ENCODE measurements around the gene GLS2. TPM values are rescaled to one million over a fixed set of nuclear protein-coding genes. Genes with fewer than 3 reads are reported as not detected.

GLS2 gene
- total RNA-seq, 1 donor from 2014 or later, result 2.3 TPM

DNA sequence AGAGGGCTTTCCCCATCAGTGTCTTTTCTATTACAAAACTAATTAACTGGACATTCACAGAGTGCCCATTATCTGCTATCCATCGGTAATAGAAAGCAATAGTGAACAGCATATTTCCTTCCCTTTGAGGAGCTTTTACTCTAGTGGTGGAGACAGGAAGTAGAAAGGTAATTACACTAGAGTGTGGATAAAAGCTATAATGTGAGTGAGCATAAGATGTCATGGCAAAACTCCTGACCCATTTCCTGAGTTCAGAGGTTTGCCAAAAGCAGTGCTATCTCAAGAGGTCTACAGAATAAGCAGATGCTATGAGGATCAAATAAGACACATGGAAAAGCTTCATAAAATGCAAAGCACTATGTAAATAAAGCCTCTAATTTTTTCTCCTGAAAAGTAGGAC lies 62.8 kb downstream of the GLS2 start:
- Mint-ChIP-seq H3K36me3 (peaks cover 37% of the 10 kb centered on the region), H3K4me1 (no peaks in the 10 kb centered on the region)
- H2AFZ ChIP-seq (replicated peaks), result no peak overlapping the region

More for the DNA sequence above, 62.8 kb downstream of the GLS2 start:
- Histone ChIP-seq H3K27me3 (no peaks in the 10 kb centered on the region), H3K4me2 (no peak overlapping the region), H3F3A (ENCODE audit: low read depth) (no peaks in the 10 kb centered on the region), H3K9ac (no peak overlapping the region), H3K4me3 (no peak overlapping the region), H3K27ac (no peak overlapping the region), H3K9me3 (ENCODE audit: low read depth) (no peaks in the 10 kb centered on the region), H3K4me1 (no peaks in the 10 kb centered on the region), H3K36me3 (peaks cover 4% of the 10 kb centered on the region), H3K79me2 (ENCODE audit: low read depth) (no peaks in the 10 kb centered on the region), H4K20me1 (ENCODE audit: low read depth) (no peaks in the 10 kb centered on the region)
- no peak overlapping the region for H3K4me3 Mint-ChIP-seq
- H3K27ac Mint-ChIP-seq, result no peak overlapping the region
- no peaks in the 10 kb centered on the region for H3K27me3 Mint-ChIP-seq (ENCODE audit: insufficient read depth, low read depth)
- TF ChIP-seq, protein P1, sequence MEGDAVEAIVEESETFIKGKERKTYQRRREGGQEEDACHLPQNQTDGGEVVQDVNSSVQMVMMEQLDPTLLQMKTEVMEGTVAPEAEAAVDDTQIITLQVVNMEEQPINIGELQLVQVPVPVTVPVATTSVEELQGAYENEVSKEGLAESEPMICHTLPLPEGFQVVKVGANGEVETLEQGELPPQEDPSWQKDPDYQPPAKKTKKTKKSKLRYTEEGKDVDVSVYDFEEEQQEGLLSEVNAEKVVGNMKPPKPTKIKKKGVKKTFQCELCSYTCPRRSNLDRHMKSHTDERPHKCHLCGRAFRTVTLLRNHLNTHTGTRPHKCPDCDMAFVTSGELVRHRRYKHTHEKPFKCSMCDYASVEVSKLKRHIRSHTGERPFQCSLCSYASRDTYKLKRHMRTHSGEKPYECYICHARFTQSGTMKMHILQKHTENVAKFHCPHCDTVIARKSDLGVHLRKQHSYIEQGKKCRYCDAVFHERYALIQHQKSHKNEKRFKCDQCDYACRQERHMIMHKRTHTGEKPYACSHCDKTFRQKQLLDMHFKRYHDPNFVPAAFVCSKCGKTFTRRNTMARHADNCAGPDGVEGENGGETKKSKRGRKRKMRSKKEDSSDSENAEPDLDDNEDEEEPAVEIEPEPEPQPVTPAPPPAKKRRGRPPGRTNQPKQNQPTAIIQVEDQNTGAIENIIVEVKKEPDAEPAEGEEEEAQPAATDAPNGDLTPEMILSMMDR (IDR thresholded peaks at IDR 0.05), result no peak
- TF ChIP-seq EZH2 (IDR thresholded peaks at IDR 0.05) (no peak), EZH2phosphoT487 (IDR thresholded peaks at IDR 0.05) (no peak)
- H3K9me3 Mint-ChIP-seq, result no peaks in the 10 kb centered on the region
- no peak for DNase-seq (ENCODE audit: low spot score)

Other genes starting within 250 kb of the GLS2 start
- 9.1 and 18.1 TPM in 2 replicates for gene ANKRD52, start 229.8 kb downstream of the GLS2 start, total RNA-seq (ENCODE audit: low replicate concordance)
- gene COQ10A, start 221.2 kb downstream of the GLS2 start, total RNA-seq (ENCODE audit: low replicate concordance), result 32.1 and 41.8 TPM in 2 replicates
- gene CS, start 187.8 kb downstream of the GLS2 start, total RNA-seq (ENCODE audit: low replicate concordance), result 91.1 and 133 TPM in 2 replicates
- gene CNPY2, start 172.2 kb downstream of the GLS2 start, total RNA-seq (ENCODE audit: low replicate concordance), result 107 and 128 TPM in 2 replicates
- gene PAN2, start 154.2 kb downstream of the GLS2 start, total RNA-seq (ENCODE audit: low replicate concordance), result 61.9 and 116 TPM in 2 replicates
- 0.31 and 1.5 TPM in 2 replicates for gene IL23A, start 149.3 kb downstream of the GLS2 start, total RNA-seq (ENCODE audit: low replicate concordance)
- 86.4 and 105 TPM in 2 replicates for gene STAT2, start 128.1 kb downstream of the GLS2 start, total RNA-seq (ENCODE audit: low replicate concordance)
- gene APOF, start 125.3 kb downstream of the GLS2 start, total RNA-seq (ENCODE audit: low replicate concordance), result not detected in 2 replicates
- gene TIMELESS, start 38.7 kb downstream of the GLS2 start, total RNA-seq (ENCODE audit: low replicate concordance), result 56.3 and 79.1 TPM in 2 replicates
- 0.03 TPM in 1 of 2 replicates, not detected in the other for gene MIP, start 33.5 kb downstream of the GLS2 start, total RNA-seq (ENCODE audit: low replicate concordance)
- gene SPRYD4, start 19.6 kb downstream of the GLS2 start, total RNA-seq (ENCODE audit: low replicate concordance), result 2.6 and 3.0 TPM in 2 replicates
- 12.9 and 13.1 TPM in 2 replicates for gene RBMS2, start 33.7 kb upstream of the GLS2 start, total RNA-seq (ENCODE audit: low replicate concordance)
- 27.1 and 55.1 TPM in 2 replicates for gene BAZ2A, start 142.2 kb upstream of the GLS2 start, total RNA-seq (ENCODE audit: low replicate concordance)
- gene ATP5F1B, start 157.8 kb upstream of the GLS2 start, total RNA-seq (ENCODE audit: low replicate concordance), result 558 and 609 TPM in 2 replicates
- 197 and 298 TPM in 2 replicates for gene PTGES3, start 200.1 kb upstream of the GLS2 start, total RNA-seq (ENCODE audit: low replicate concordance)
- 1,855 and 2,450 TPM in 2 replicates for gene NACA, start 237.1 kb upstream of the GLS2 start, total RNA-seq (ENCODE audit: low replicate concordance)

All from neural progenitor cell (in vitro differentiated cells).